Neutrophil (primary cell): ENCODE measurements around the gene HTD2.
"Not testable (repeated sequence)": the region's sequence is repeated elsewhere in the genome, so short reads cannot be mapped to it uniquely, and the experiment has no call there.

Source experiments
- H3K27ac ChIP-seq: fragments of 200-600 bp; sonication (generic); 2 replicates; pipeline ENCODE4 v1.5.1; 2016; ENCODE audit warnings: mild to moderate bottlenecking, moderate library complexity
- H3K27me3 ChIP-seq: fragments of 200-600 bp; sonication (generic); 2 replicates; pipeline ENCODE4 v1.6.0; 2016; ENCODE audit warnings: mild to moderate bottlenecking
- H3K36me3 ChIP-seq: fragments of 200-600 bp; sonication (generic); 2 replicates; pipeline ENCODE4 v1.5.1; 2017
- H3K4me1 ChIP-seq, 2 experiments: fragments of 200-600 bp in 1 of 2; sonication (generic) in 1 of 2; 1 replicate in 1 of 2; 2 replicates in 1 of 2; pipeline versions ENCODE4 v1.5.1 to v1.6.1; 2013 to 2016; ENCODE audit warnings: low read depth in 1 of 2, low read length in 1 of 2, mild to moderate bottlenecking in 1 of 2, moderate library complexity in 1 of 2; ENCODE audit not compliant: control insufficient read depth in 1 of 2, insufficient read depth in 1 of 2
- H3K4me3 ChIP-seq, 2 experiments: fragments of 200-600 bp in 1 of 2; sonication (generic) in 1 of 2; 1 replicate in 1 of 2; 2 replicates in 1 of 2; pipeline ENCODE4 v1.5.1; 2013 to 2016; ENCODE audit warnings: low read depth in 1 of 2, low read length in 1 of 2, mild to moderate bottlenecking in 1 of 2, moderate library complexity in 1 of 2
- H3K9me3 ChIP-seq: fragments of 200-600 bp; sonication (generic); 2 replicates; pipeline ENCODE4 v1.5.1; 2016
- TF ChIP-seq, protein P1 (sequence below): fragments of 200-600 bp; sonication (generic); IDR thresholded peaks from 2 replicates; pipeline ENCODE4 v1.5.1; 2016; ENCODE audit warnings: antibody characterized with exemption

Gene HTD2

DNA sequence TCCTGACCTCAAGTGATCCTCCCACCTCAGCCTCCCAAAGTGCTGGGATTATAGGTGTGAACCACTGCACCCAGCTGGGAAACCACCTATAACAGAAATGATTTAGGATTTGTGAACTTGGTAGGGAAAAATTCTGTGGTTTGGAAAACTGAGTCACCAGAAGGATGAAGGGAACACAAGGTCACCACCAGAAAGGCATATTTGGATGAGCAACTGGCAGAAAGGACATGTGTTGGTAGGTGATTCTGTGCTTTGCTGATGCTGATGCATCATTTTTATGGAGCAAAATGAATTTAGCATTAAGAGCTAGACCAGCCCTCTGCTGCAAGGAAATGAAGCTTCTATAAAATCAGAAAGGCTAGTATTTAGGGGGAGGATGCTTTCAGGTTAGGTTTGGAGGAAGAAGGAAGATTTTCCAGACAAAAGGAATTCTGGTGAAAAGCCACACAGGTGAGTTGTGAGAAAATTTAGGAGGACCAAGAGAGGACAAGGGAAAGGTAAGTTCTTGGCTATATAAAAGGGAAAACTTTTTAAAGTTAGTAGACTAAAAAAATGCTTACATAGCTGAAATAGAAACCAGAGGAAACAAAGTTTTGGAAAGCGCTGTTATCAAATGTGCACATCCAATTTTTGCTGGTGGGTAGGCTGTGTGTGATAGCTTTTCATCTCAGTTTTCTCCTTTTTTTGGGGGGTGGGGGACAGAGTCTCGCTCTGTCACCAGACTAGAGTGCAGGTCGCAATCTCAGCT is 30.0 kb downstream of the HTD2 start:
- Histone ChIP-seq H3K9me3 (no peaks in the 10 kb centered on the region), H3K4me3 (peak overlapping the region; percentile 15 to 73), H3K4me1 (peaks cover 36 to 51% of the 10 kb centered on the region in 2 experiments), H3K36me3 (peaks cover 6% of the 10 kb centered on the region), H3K27me3 (no peaks in the 10 kb centered on the region), H3K27ac (peak overlapping the region; percentile 93)
- TF ChIP-seq, protein P1, sequence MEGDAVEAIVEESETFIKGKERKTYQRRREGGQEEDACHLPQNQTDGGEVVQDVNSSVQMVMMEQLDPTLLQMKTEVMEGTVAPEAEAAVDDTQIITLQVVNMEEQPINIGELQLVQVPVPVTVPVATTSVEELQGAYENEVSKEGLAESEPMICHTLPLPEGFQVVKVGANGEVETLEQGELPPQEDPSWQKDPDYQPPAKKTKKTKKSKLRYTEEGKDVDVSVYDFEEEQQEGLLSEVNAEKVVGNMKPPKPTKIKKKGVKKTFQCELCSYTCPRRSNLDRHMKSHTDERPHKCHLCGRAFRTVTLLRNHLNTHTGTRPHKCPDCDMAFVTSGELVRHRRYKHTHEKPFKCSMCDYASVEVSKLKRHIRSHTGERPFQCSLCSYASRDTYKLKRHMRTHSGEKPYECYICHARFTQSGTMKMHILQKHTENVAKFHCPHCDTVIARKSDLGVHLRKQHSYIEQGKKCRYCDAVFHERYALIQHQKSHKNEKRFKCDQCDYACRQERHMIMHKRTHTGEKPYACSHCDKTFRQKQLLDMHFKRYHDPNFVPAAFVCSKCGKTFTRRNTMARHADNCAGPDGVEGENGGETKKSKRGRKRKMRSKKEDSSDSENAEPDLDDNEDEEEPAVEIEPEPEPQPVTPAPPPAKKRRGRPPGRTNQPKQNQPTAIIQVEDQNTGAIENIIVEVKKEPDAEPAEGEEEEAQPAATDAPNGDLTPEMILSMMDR, result no peak

DNA sequence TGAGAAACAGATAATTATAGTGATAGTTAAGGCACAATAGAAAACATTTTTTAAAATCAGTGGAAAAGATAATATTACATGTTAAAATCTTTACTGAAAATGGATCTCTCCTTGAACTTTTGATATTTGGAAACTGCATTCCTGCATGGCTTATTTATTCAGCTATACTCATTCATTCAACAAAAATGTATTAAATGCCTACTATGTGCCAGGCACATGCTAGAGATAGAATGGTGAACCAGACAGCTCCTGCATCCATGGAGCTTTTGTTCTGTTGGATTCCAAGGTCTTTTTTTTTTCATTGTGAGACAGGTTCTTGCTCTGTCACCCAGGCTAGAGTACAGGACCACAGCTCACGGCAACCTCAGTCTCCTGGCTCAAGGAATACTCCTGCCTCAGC is 30.9 kb downstream of the HTD2 start:
- TF ChIP-seq, protein P1, result no peak
- peaks cover 9% of the 10 kb centered on the region for H3K36me3 ChIP-seq
- peaks cover 34 to 47% of the 10 kb centered on the region in 2 experiments for H3K4me1 ChIP-seq
- H3K4me3 ChIP-seq, result no peak overlapping the region
- peak overlapping the region; percentile 93 for H3K27ac ChIP-seq
- H3K27me3 ChIP-seq, result no peaks in the 10 kb centered on the region
- H3K9me3 ChIP-seq, result no peaks in the 10 kb centered on the region

DNA sequence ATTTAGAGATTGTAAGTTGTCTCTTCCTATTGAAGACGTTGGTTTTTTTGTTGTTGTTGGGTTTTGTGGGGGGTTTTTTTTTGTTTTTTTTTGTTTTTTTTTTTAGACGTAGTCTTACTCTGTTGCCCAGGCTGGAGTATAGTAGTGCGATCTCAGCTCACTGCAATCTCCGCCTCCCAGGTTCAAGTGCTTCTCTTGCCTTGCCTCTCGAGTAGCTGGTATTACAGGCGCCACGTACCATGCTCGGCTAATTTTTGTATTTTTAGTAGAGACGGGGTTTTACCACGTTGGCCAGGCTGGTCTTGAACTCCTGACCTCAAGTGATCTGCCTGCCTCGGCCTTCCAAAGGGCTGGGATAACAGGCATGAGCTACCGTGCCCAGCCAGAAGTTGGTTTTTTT is 32.8 kb downstream of the HTD2 start:
- H3K27ac ChIP-seq, H3K27me3 ChIP-seq, H3K4me3 ChIP-seq, H3K9me3 ChIP-seq: not testable (repeated sequence)
- Histone ChIP-seq H3K36me3 (peaks cover 21% of the 10 kb centered on the region), H3K4me1 (peaks cover 23 to 41% of the 10 kb centered on the region in 2 experiments)

DNA sequence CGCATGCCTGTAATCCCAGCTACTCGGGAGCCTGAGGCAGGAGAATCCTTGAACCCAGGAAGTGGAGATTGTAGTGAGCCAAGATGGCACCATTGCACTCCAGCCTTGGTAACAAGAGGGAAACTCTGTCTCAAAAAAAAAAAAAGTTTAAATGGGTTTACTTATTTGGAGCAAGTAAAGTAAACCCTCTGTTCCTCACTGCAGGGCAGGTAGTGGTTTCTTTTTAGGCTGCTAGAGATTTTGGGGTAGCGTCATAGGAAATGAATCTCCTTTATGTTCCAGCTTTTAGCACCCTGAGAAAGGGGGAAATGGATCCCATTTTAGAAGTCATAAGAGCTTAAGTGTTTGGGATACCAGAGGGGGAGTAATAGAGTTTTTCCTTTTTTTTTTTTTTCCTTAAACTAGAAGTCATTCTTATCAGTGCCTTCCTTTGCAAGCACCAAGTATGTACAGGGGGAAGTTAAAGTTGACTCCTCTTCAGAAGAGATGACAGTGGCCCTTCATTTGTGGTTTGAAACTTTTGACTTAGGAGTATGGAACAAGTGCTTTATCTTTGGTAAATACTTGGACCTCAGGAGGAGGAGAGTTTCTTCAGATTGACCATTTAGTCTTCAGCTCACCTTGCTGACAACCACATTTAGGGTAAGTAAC is 34.4 kb downstream of the HTD2 start:
- Histone ChIP-seq H3K27ac (peak overlapping the region; percentile 42), H3K4me3 (no peak overlapping the region), H3K9me3 (no peaks in the 10 kb centered on the region), H3K4me1 (peaks cover 16 to 32% of the 10 kb centered on the region in 2 experiments), H3K27me3 (no peaks in the 10 kb centered on the region), H3K36me3 (peaks cover 21% of the 10 kb centered on the region)
- TF ChIP-seq, protein P1, result no peak

DNA sequence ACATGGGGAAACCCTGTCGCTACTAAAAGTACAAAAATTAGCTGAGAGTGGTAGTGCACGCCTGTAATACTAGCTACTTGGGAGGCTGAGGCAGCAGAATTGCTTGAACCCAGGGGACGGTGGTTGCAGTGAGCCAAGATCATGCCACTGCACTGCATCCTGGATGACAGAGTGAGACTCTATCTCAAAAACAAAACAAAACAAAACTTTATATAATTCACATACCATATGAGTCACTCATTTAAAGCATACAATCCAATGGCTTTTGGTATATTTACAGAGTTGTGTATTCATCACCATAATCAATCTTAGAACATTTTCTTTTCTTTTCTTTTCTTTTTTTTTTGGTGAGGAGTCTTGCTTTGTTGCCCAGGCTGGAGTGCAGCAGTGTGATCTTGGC is 35.1 kb downstream of the HTD2 start:
- TF ChIP-seq, protein P1, result no peak
- peaks cover 17 to 31% of the 10 kb centered on the region in 2 experiments for H3K4me1 ChIP-seq
- no peak overlapping the region for H3K4me3 ChIP-seq
- H3K36me3 ChIP-seq, result peaks cover 21% of the 10 kb centered on the region
- H3K27me3 ChIP-seq, result no peaks in the 10 kb centered on the region
- H3K27ac ChIP-seq, result peak overlapping the region; percentile 42
- no peaks in the 10 kb centered on the region for H3K9me3 ChIP-seq

DNA sequence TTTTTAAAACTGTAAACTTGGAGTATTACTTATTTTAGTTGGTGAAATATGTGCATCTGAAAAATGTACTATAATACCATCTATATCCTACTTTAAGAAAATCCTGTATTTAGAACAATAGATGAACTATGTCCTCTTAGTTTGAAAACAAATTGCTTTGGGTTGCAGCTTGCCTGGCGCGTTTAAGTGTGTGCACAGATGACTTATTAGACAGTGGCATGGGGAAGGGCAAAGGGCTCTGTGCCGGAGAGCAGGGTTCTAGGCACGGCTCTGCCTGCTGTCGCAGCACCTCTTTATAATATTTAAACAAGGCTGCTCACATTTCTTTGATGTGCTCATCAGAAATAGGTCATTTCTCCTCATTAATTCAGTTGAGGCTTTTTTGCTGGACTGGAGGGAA is 36.4 kb downstream of the HTD2 start:
- Histone ChIP-seq H3K4me1 (peaks cover 11 to 20% of the 10 kb centered on the region in 2 experiments), H3K9me3 (no peaks in the 10 kb centered on the region), H3K27ac (no peak overlapping the region), H3K27me3 (no peaks in the 10 kb centered on the region), H3K4me3 (no peak overlapping the region), H3K36me3 (peaks cover 17% of the 10 kb centered on the region)
- TF ChIP-seq, protein P1, result no peak
